ENCODE measurements around the gene SNAPIN. TPM values are rescaled to one million over a fixed set of nuclear protein-coding genes. Genes with fewer than 3 reads are reported as not detected.

The SNAPIN gene, protein sequence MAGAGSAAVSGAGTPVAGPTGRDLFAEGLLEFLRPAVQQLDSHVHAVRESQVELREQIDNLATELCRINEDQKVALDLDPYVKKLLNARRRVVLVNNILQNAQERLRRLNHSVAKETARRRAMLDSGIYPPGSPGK
- total RNA-seq (2014; rRNA removed; shearing (Covaris generic)) = 64.0 and 74.4 TPM in 2 replicates
- polyA plus RNA-seq (2015; cell fraction: cytosol; rRNA removed) = 57.0 and 58.0 TPM in 2 replicates
- polyA plus RNA-seq (2015; cell fraction: nucleus; rRNA removed) = 23.0 and 32.2 TPM in 2 replicates

DNA sequence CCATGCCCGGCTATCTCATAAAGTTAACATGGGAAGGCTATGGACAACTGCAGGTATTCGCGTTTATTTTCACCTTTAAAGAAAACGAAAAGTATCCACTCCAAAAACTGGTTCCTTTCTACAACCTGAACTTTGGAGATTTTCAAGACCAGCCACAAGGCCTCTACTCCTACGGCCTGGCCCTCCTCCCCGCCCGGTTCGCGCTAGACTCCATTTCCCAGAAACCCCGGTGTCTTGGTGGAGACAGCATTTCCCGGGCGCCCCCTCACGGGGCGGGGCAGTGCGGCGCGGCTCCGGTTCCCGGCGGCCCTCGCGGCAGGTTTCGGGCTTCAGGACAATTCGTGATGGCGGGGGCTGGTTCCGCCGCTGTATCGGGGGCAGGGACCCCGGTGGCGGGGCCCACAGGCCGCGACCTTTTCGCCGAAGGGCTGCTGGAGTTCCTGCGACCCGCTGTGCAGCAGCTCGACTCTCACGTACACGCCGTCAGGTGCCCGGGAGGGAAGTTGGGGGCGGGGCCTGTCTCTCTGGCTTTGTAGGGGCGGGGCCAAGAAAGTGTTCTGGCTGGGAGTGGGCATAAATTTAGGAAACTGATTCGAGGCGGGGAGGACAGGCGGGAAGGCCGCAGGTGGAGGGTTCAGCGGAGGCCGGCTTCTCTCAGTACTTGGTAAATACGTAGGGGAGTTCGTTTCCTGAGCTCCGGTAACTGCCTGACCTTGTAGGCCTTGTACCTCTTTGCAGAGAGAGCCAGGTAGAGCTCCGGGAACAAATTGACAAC lies at the start of gene SNAPIN:
SNAPIN (plus strand) TSS at position 304 of the 775 bp plus-strand sequence; CDS start at position 345, 41 bp downstream.
- peak; percentile 83 for DNase-seq (ENCODE audit: low read depth)

- peak; percentile 97 for DNase-seq (ENCODE audit: low read depth)
Observed at GRCh38 chr1:153608742-153609584, 49.5 kb upstream of the SNAPIN start.

- DNase-seq (ENCODE audit: low read depth) = no peak
Observed at GRCh38 chr1:153609585-153609907, 49.0 kb upstream of the SNAPIN start.

DNA sequence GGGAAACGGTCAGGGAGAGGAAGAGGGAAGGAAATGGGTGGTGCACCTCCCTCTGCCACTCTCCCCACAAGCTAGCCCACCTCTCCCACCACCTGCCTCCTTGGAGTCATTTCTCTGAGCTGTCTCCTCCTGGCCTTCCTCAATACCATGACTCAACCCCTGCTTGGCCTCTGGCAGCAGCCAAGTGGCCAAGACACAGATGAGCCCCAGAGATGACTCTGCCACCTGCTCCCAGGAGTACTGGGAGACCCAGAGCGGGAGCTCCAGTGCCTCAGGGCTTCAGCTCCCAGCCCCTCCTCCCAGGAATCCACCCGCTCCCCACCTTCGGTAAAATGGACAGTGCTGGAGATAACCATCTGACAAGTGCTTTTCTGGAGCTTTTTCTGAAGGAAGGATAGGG lies 48.2 kb upstream of the SNAPIN start:
- DNase-seq (ENCODE audit: low read depth) = peak; percentile 82

DNA sequence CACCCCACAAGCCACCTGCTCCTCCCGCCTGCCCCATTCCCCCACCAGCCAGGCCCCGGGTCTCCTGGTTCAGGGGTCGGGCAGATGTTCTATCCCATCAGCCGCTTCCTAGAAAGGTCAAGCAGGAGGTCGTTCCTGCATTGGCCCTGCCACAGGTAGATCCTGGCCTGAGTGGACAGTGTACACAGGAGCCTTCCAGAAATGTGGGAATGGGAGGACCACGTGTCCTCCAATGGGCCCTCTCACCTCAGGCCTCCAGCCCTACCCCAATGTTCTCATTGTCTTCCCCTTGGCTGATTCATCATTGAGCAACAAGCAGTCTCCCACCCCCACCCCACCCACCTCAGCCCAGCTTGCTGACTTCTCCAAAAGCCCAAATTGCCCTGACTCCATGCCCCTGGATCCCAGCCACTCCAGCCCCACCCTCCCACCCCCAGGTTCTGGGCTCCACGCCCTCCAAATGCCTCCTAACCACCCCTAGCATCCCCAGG lies 47.6 kb upstream of the SNAPIN start:
- peak; percentile 66 for DNase-seq (ENCODE audit: low read depth)

DNA sequence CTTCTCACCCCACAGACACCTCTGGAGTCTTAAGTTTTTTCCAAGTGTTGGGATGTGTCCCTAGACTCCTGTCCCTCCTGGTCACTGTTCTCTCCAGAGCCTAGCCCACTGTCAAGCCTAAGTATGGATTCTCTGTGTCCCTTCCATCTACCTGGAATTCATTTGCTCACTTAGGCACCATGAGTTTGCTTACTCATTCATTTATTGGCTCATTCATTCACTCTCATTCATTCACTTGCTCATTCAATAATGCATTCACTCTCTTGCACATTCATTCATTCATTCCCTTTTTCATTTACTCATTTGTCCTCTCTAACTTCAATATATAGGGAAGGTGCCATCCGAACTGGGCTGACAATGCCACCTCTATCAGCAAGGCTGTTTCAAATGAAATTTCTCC lies 47.1 kb upstream of the SNAPIN start:
- no peak for DNase-seq (ENCODE audit: low read depth)

GRCh38 chr1:153612111-153612754 lies 46.3 kb upstream of the SNAPIN start:
- no peak for DNase-seq (ENCODE audit: low read depth)

- peak; percentile 78 for DNase-seq (ENCODE audit: low read depth)
Observed at GRCh38 chr1:153612755-153613331, 45.7 kb upstream of the SNAPIN start, which contains the start of gene S100A16. S100A16 (minus strand) TSS chr1:153613137; CDS start chr1:153608151, 4,986 bp downstream.

DNA sequence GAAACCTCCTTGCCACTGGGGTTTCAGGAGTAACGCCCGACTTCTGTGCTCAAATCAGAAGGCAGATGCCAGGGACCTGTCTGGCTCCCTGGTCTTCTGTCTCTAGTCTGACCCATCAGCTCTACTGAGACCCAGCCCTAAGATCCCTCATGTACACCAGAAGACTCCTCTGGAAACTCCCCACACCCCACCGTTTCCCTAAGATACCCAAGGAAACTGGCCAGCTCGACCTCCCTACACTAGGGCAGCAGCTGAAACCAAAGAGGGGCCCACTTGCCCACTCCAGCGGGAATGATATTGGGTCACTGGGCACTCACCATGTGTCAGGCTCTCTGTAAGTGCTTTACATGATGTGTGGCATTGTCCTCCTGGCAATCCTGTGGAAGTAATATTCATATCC lies 45.1 kb upstream of the SNAPIN start:
- DNase-seq (ENCODE audit: low read depth) = no peak

DNA sequence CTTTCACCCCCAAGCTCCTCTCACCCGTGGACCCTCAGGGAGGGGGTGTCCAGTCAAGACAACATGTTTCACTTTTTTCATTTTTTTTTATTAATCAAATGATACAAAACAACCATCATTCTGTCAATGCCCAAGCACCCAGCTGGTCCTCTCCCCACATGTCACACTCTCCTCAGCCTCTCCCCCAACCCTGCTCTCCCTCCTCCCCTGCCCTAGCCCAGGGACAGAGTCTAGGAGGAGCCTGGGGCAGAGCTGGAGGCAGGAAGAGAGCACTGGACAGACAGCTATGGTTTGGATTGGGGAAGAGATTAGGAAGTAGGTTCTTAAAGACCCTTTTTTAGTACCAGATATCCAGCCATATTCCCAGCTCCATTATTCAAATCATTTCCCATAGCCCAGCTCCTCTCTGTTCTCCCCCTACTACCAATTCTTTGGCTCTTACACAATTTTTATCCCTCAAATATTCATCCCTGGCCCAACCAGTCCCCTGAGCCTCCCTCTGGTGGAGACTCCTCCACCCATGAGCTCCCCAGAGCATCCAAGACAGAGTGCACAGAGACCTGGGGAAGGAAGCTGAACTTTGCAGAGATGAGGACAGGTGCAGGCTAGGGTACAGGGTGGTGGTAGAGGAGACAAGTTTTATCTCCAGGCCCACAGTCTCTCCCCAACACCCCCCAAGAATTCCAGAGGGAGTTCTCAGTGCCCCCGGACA lies 44.2 kb upstream of the SNAPIN start:
- no peak for DNase-seq (ENCODE audit: low read depth)

DNA sequence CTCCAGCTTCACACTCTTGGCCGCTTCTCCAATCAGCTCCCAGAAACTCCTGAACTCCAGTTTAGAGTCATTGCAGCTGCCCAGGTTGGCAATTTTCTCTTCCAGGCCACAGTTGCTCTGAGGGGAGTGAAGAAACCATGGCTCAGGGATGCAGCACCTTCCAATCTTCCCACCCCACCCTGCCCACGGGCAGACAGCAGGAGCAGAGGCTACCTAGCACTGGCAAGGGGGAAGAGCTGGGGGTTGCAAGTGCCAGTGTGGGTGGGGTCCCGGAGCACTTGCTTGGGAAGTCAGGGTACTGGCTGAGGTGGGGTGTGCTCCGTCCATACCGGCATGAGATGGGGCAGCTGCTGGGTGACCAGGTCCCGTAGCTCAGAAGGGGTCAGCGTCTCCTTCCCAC lies 43.6 kb upstream of the SNAPIN start:
- DNase-seq (ENCODE audit: low read depth) = no peak

DNA sequence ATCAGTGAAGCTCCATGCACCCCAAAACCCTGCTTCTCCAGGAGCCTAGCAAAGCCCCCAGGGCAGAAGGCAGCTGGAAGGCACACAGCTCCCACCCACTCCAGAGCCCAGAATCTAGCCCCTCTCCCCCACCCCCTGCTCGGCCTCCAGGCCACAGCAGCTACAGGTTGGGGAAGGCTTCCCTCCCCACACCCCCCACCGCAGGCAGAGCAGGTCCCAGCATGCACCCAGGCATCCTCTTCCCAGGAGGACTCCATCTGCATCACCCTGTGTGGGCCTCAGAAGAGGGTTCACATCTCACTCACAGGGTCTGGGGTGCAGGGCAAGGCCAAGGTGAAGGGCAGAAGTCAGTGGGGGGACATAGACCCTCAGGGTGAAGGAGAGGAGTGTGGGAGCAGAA lies 43.1 kb upstream of the SNAPIN start:
- DNase-seq (ENCODE audit: low read depth) = no peak

DNA sequence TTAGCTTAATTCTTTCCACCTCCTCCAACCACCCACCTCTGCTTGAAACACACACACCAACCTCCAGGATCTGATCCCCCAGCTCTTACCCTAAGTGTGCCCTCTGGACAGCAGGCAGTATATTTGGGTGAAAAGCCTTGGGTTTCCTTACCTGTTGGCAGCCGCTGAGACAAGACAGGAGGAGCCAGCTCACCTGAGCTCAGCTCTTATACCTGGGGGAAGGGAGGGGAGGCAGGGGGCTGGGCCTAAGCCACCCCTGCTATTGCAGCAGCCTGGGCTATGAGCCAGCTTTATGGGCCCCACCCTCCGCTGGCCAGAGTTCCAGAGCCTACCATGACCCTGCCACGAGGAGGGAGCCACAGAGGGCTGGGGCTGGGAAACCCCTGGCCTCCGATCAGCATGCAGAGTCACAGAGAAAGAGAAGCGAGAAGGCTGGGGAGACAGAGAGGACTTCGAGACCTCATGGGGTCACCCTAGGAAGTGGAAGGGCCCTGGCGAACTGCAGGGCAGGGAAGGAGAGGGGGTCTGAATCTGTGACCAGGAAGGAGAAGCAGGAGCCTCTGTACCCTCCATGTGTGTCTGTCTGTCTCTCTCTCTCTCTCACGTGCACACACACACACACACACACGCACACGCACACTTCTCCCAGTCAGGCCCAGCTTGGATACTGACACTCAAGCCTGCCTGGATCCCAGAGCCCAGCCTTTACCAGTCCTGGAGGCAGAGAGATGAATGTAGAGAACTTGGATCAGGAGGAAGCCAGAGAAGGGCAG lies 42.2 kb upstream of the SNAPIN start, which contains the start of gene S100A14:
S100A14 (minus strand) TSS at position 182 of the 773 bp plus-strand sequence. CDS start 467 bp downstream, outside the sequence.
- DNase-seq (ENCODE audit: low read depth) = no peak

GRCh38 chr1:153616917-153617311 lies 41.6 kb upstream of the SNAPIN start:
- no peak for DNase-seq (ENCODE audit: low read depth)

DNA sequence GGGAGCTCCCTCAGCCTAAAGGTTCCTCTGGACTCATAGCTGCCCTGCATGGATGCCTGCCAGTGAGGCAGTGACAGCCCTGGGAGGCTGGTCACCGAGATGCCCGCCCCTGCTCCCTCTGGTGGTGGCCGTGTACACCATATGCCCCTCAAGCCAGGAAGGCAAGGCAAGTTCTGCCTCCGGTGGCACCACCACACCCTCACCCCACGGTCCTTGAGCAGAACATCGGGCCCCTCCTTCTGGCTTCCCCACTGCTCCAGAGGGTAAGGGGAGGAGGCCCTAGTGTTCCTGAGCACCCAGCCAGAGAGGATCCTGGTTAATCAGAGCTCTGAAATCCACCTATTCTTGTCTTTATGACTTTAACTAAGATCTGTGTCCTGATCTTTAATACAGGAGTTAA lies 40.8 kb upstream of the SNAPIN start:
- DNase-seq (ENCODE audit: low read depth) = peak; percentile 82

GRCh38 chr1:153619171-153619570 lies 39.3 kb upstream of the SNAPIN start:
- no peak for DNase-seq (ENCODE audit: low read depth)

DNA sequence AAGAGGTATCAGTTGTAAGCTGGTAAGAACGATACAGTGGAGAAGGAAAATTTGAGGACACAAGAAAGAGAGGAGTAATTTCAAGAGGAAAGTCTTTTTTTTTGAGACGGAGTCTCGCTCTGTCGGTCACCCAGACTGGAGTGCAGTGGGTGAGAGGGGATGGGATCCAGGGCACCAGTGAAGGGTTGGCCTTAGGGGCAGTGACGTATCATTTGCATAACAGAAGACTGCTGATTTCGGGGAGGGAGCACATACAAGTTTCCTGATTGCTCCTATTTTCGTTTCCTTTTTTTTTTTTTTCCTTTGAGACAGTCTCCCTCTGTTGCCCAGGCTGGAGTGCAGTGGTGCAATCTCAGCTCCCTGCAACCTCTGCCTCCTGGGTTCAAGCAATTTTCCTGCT lies 35.4 kb upstream of the SNAPIN start:
- no peak for DNase-seq (ENCODE audit: low read depth)

GRCh38 chr1:153624965-153625611 lies 33.4 kb upstream of the SNAPIN start:
- DNase-seq (ENCODE audit: low read depth) = no peak

- DNase-seq (ENCODE audit: low read depth) = no peak
Observed at GRCh38 chr1:153626477-153626903, 32.0 kb upstream of the SNAPIN start.

Measured in HT1080 (cell line).